Measurements from ENCODE around the gene GABRD.

Gene GABRD

GRCh38 chr1:2047749-2048729, 28.9 kb downstream of the GABRD start:
- Histone ChIP-seq H4K20me1 (ENCODE audit: insufficient read depth, low read length) (no peaks in the 10 kb centered on the region), H3K79me2 (ENCODE audit: low read length) (no peaks in the 10 kb centered on the region), H3K4me3 (ENCODE audit: low read length) (no peak overlapping the region), H3K4me1 (ENCODE audit: low read length) (no peaks in the 10 kb centered on the region), H3K9ac (ENCODE audit: low read length) (no peak overlapping the region), H3K27me3 (ENCODE audit: low read depth, low read length) (peaks cover 10% of the 10 kb centered on the region; the same call in 1 of the 2 replicates), H3K36me3 (replicated peaks; ENCODE audit: low read depth, low read length) (no peaks in the 10 kb centered on the region), H3K4me2 (ENCODE audit: low read length) (no peak overlapping the region), H2AFZ (ENCODE audit: low read depth, low read length) (no peak overlapping the region), H3K9me3 (ENCODE audit: insufficient read depth, low read length) (no peaks in the 10 kb centered on the region), H3K27ac (ENCODE audit: low read length) (no peak overlapping the region)
- TF ChIP-seq CTCF (IDR thresholded peaks at IDR 0.05; ENCODE audit: low read depth, low read length) (no peak), EZH2phosphoT487 (IDR thresholded peaks at IDR 0.05; ENCODE audit: low read depth) (no peak)

GRCh38 chr1:2049225-2049717, 30.1 kb downstream of the GABRD start:
- Histone ChIP-seq H3K27me3 (ENCODE audit: low read depth, low read length) (peaks cover 10% of the 10 kb centered on the region; the same call in 1 of the 2 replicates), H2AFZ (ENCODE audit: low read depth, low read length) (no peak overlapping the region), H3K36me3 (replicated peaks; ENCODE audit: low read depth, low read length) (no peaks in the 10 kb centered on the region), H3K4me1 (ENCODE audit: low read length) (no peaks in the 10 kb centered on the region), H3K4me2 (ENCODE audit: low read length) (no peak overlapping the region), H3K9me3 (ENCODE audit: insufficient read depth, low read length) (no peaks in the 10 kb centered on the region), H3K4me3 (ENCODE audit: low read length) (no peak overlapping the region), H4K20me1 (ENCODE audit: insufficient read depth, low read length) (no peaks in the 10 kb centered on the region), H3K9ac (ENCODE audit: low read length) (no peak overlapping the region), H3K79me2 (ENCODE audit: low read length) (no peaks in the 10 kb centered on the region), H3K27ac (ENCODE audit: low read length) (no peak overlapping the region)
- TF ChIP-seq EZH2phosphoT487 (IDR thresholded peaks at IDR 0.05; ENCODE audit: low read depth): no peak
- no peak for TF ChIP-seq CTCF (IDR thresholded peaks at IDR 0.05; ENCODE audit: low read depth, low read length)

- H3K27ac ChIP-seq (ENCODE audit: low read length): no peak within 1 kb of the TSS
- no peak within 1 kb of the TSS for H3K4me3 ChIP-seq (ENCODE audit: low read length)
- H3K4me2 ChIP-seq (ENCODE audit: low read length): no peak within 1 kb of the TSS
- no peak within 1 kb of the TSS for H2AFZ ChIP-seq (ENCODE audit: low read depth, low read length)
- no peak within 1 kb of the TSS for H3K9ac ChIP-seq (ENCODE audit: low read length)
- peaks cover 10% of the 10 kb centered on the region; the same call in 1 of the 2 replicates for H3K27me3 ChIP-seq (ENCODE audit: low read depth, low read length)
- no peak for TF ChIP-seq CTCF (IDR thresholded peaks at IDR 0.05; ENCODE audit: low read depth, low read length)
- TF ChIP-seq EZH2phosphoT487 (IDR thresholded peaks at IDR 0.05; ENCODE audit: low read depth): no peak
- no peaks in the 10 kb centered on the region for H3K36me3 ChIP-seq (replicated peaks; ENCODE audit: low read depth, low read length)
- no peaks in the 10 kb centered on the region for H3K9me3 ChIP-seq (ENCODE audit: insufficient read depth, low read length)
- no peaks in the 10 kb centered on the region for H3K79me2 ChIP-seq (ENCODE audit: low read length)
- H3K4me1 ChIP-seq (ENCODE audit: low read length): no peaks in the 10 kb centered on the region
- no peaks in the 10 kb centered on the region for H4K20me1 ChIP-seq (ENCODE audit: insufficient read depth, low read length)
Observed at GRCh38 chr1:2049718-2050431, 30.7 kb downstream of the GABRD start, which contains the start of gene PRKCZ. Gene PRKCZ, plus strand, starts transcription at chr1:2050411. Its CDS starts 220 bp downstream, at chr1:2050631.

- H2AFZ ChIP-seq (ENCODE audit: low read depth, low read length): no peak overlapping the region
- H3K27ac ChIP-seq (ENCODE audit: low read length): no peak overlapping the region
- H3K9ac ChIP-seq (ENCODE audit: low read length): no peak overlapping the region
Observed at GRCh38 chr1:2050461-2050792, 31.3 kb downstream of the GABRD start.

More at GRCh38 chr1:2050461-2050792, 31.3 kb downstream of the GABRD start:
- Histone ChIP-seq H3K4me2 (ENCODE audit: low read length) (no peak overlapping the region), H3K27me3 (ENCODE audit: low read depth, low read length) (peaks cover 10% of the 10 kb centered on the region; the same call in 1 of the 2 replicates), H4K20me1 (ENCODE audit: insufficient read depth, low read length) (no peaks in the 10 kb centered on the region), H3K36me3 (replicated peaks; ENCODE audit: low read depth, low read length) (no peaks in the 10 kb centered on the region), H3K9me3 (ENCODE audit: insufficient read depth, low read length) (no peaks in the 10 kb centered on the region), H3K4me1 (ENCODE audit: low read length) (no peaks in the 10 kb centered on the region), H3K4me3 (ENCODE audit: low read length) (no peak overlapping the region), H3K79me2 (ENCODE audit: low read length) (no peaks in the 10 kb centered on the region)
- TF ChIP-seq CTCF (IDR thresholded peaks at IDR 0.05; ENCODE audit: low read depth, low read length): no peak
- no peak for TF ChIP-seq EZH2phosphoT487 (IDR thresholded peaks at IDR 0.05; ENCODE audit: low read depth)
